COLO668 (cell line): Measurements from ENCODE around the gene CDK5RAP1.
A peak's percentile ranks its signal among the peaks of the same experiment; 100 is the strongest.

ENCODE experiments used
- DNase-seq: peaks from one replicate; lab custom pipeline; 2025; ENCODE audit not compliant: unreplicated experiment; lab: John Stamatoyannopoulos, UW

CDK5RAP1 gene

GRCh38 chr20:33387177-33387576, 14.1 kb downstream of the CDK5RAP1 start:
- DNase-seq, result no peak

GRCh38 chr20:33386673-33387072, 14.6 kb downstream of the CDK5RAP1 start:
- no peak for DNase-seq

- DNase-seq, result no peak
Measured at GRCh38 chr20:33377366-33377765, 24.0 kb downstream of the CDK5RAP1 start.

- DNase-seq, result peak; percentile 88
Measured at GRCh38 chr20:33373735-33374605, 27.3 kb downstream of the CDK5RAP1 start.

- DNase-seq, result no peak
Measured at GRCh38 chr20:33372993-33373441, 28.3 kb downstream of the CDK5RAP1 start.

- peak; percentile 49 for DNase-seq
Measured at GRCh38 chr20:33370291-33370690, 31.0 kb downstream of the CDK5RAP1 start.

GRCh38 chr20:33362898-33363297, 38.4 kb downstream of the CDK5RAP1 start:
- no peak for DNase-seq

- no peak for DNase-seq
Measured at GRCh38 chr20:33359399-33360261, 41.7 kb downstream of the CDK5RAP1 start.

GRCh38 chr20:33353013-33353402, 48.3 kb downstream of the CDK5RAP1 start:
- no peak for DNase-seq

GRCh38 chr20:33352258-33353012, 48.9 kb downstream of the CDK5RAP1 start:
- no peak for DNase-seq

GRCh38 chr20:33351696-33352095, 49.6 kb downstream of the CDK5RAP1 start:
- DNase-seq, result no peak

GRCh38 chr20:33349493-33349892, 51.8 kb downstream of the CDK5RAP1 start:
- no peak for DNase-seq

GRCh38 chr20:33348136-33348937, 53.0 kb downstream of the CDK5RAP1 start:
- DNase-seq, result no peak

GRCh38 chr20:33345342-33345741, 56.0 kb downstream of the CDK5RAP1 start:
- DNase-seq, result no peak

- DNase-seq, result no peak
Measured at GRCh38 chr20:33343521-33343920, 57.8 kb downstream of the CDK5RAP1 start.

- no peak for DNase-seq
Measured at GRCh38 chr20:33339515-33340058, 61.7 kb downstream of the CDK5RAP1 start.

- DNase-seq, result no peak
Measured at GRCh38 chr20:33338467-33339258, 62.7 kb downstream of the CDK5RAP1 start.

GRCh38 chr20:33337531-33338165, 63.7 kb downstream of the CDK5RAP1 start:
- DNase-seq, result no peak

- DNase-seq, result no peak
Measured at GRCh38 chr20:33337119-33337518, 64.2 kb downstream of the CDK5RAP1 start.
